ENCODE measurements around the gene GPLD1.
"Not testable (repeated sequence)": the region's sequence is repeated elsewhere in the genome, so short reads cannot be mapped to it uniquely, and the experiment has no call there.

The GPLD1 gene

DNA sequence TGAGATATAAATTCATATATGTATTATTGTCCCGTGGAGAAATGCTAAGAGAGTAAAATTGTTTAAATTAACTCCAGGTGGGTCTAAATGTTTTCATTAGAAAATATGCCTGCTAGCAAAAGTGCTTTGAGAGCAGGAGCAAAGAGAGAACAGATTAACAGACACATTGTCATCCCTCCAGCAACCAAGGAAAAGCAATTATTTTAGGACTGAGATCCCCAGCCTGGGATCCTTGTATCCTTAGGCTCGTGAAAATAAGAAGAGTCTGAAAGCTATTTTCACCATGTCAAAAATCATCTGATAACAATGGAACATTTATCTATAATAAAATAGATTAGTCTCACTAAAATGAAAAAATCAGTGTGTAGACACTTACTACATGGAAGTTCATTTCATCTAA, 98.2 kb downstream of the GPLD1 start:
- FAIRE-seq (no peak), DNase-seq (ENCODE audit: insufficient read length) (no peak)
- TF ChIP-seq TAF1 (IDR thresholded peaks at IDR 0.05; ENCODE audit: borderline replicate concordance, low read depth, low read length) (no peak), POLR2AphosphoS5 (IDR thresholded peaks at IDR 0.05; ENCODE audit: low read depth, low read length) (no peak), POLR2A (IDR thresholded peaks at IDR 0.05; ENCODE audit: low read depth, low read length) (no peak)

- no peak for DNase-seq (ENCODE audit: insufficient read length)
- no peak for FAIRE-seq
- TF ChIP-seq POLR2A (IDR thresholded peaks at IDR 0.05; ENCODE audit: low read depth, low read length), result no peak
- TF ChIP-seq TAF1 (IDR thresholded peaks at IDR 0.05; ENCODE audit: borderline replicate concordance, low read depth, low read length), result no peak
- TF ChIP-seq POLR2AphosphoS5 (IDR thresholded peaks at IDR 0.05; ENCODE audit: low read depth, low read length), result no peak
Measured at GRCh38 chr6:24387818-24388217, 101.6 kb downstream of the GPLD1 start.

DNA sequence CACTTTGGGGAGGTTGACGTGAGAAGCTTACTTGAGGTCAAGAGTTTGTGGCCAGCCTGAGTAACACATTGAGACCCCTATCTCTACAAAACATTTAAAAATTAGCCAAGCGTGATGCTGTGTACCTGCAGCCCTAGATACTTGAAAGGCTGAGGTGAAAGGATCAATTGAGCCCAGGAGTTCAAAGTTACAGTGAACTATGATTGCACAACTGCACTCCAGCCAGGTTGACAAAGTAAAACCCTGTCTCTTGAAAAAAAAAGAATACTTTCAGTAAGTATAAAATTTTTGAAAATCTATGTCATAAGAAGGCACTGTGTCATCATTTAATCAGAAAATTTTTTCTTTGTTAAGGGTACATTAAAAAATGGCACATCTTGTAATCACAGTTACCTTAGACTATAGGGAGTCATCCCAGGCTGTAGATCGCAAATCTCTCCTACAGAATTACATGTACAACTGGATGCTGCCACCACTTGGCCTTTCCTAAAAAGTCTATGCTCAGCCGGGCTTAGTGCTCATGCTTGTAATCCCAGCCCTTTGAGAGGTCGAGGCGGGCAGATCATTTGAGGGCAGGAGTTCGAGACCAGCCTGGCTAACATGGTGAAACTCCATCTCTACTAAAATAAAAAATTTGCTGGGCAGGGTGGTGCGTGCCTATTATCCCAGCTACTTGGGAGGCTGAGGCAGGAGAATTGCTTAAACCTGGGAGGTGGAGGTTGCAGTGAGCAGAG, 103.7 kb downstream of the GPLD1 start:
- DNase-seq (ENCODE audit: insufficient read length), result no peak
- no peak for FAIRE-seq
- TF ChIP-seq POLR2A (IDR thresholded peaks at IDR 0.05; ENCODE audit: low read depth, low read length), result no peak
- no peak for TF ChIP-seq TAF1 (IDR thresholded peaks at IDR 0.05; ENCODE audit: borderline replicate concordance, low read depth, low read length)
- no peak for TF ChIP-seq POLR2AphosphoS5 (IDR thresholded peaks at IDR 0.05; ENCODE audit: low read depth, low read length)

GRCh38 chr6:24384369-24385130, 104.8 kb downstream of the GPLD1 start:
- not testable (repeated sequence) for DNase-seq (ENCODE audit: insufficient read length); FAIRE-seq

- FAIRE-seq, result not testable (repeated sequence)
Measured at GRCh38 chr6:24382891-24383494, 106.4 kb downstream of the GPLD1 start.

DNA sequence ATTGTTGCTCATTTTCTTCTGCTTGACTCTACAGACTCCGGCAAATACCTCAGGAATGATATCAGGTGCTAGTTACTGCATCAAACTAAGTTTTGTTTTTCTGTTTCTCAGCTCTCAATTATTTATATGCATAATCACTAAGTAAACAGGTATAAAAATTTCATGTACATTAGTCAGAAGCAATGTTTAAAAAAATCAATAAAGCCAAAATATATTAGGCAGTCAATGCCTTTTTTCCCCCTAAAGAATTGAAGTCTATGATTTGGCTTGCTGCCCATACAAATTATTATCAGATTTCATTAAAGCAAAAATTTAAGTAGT, 107.2 kb downstream of the GPLD1 start:
- TF ChIP-seq POLR2A (IDR thresholded peaks at IDR 0.05; ENCODE audit: low read depth, low read length) (no peak), POLR2AphosphoS5 (IDR thresholded peaks at IDR 0.05; ENCODE audit: low read depth, low read length) (no peak), TAF1 (IDR thresholded peaks at IDR 0.05; ENCODE audit: borderline replicate concordance, low read depth, low read length) (no peak)
- no peak for FAIRE-seq
- DNase-seq (ENCODE audit: insufficient read length), result no peak

More at GRCh38 chr6:24382891-24383494, 106.4 kb downstream of the GPLD1 start:
- not testable (repeated sequence) for DNase-seq (ENCODE audit: insufficient read length)

DNA sequence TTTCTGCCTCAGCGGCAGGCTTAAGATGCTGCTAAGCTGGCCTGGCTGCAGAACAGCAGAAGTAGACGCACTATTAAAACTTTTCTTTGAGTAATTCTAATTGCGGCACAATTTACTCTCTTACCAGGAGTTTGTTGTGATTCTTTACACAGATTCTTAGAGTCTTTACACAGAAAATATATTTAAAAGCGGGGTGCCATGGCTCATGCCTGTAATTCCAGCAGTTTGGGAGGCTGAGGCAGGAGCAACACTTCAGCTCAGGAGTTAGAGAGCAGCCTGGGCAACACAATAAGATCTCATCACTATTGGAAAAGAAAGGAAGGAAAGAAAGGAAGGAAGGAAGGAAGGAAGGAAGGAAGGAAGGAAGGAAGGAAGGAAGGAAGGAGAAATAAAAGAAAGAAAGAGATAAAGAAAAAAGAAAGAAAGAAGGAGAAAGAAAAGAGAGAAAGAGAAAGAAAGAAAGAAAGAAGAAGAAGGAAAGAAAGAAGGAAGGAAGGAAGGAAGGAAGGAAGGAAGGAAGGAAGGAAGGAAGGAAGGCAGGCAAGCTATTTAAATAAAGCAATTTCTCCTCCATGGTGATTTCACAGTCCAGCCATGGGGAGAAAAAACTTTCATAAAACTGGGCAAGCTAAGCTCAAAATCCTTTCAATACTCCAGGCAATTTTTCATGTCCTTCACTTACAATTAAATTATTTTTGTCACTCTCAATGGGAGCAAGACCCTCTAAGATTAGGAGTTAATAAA, 107.7 kb downstream of the GPLD1 start:
- TF ChIP-seq POLR2A (IDR thresholded peaks at IDR 0.05; ENCODE audit: low read depth, low read length) (no peak), POLR2AphosphoS5 (IDR thresholded peaks at IDR 0.05; ENCODE audit: low read depth, low read length) (no peak), TAF1 (IDR thresholded peaks at IDR 0.05; ENCODE audit: borderline replicate concordance, low read depth, low read length) (no peak)
- no peak for FAIRE-seq

DNA sequence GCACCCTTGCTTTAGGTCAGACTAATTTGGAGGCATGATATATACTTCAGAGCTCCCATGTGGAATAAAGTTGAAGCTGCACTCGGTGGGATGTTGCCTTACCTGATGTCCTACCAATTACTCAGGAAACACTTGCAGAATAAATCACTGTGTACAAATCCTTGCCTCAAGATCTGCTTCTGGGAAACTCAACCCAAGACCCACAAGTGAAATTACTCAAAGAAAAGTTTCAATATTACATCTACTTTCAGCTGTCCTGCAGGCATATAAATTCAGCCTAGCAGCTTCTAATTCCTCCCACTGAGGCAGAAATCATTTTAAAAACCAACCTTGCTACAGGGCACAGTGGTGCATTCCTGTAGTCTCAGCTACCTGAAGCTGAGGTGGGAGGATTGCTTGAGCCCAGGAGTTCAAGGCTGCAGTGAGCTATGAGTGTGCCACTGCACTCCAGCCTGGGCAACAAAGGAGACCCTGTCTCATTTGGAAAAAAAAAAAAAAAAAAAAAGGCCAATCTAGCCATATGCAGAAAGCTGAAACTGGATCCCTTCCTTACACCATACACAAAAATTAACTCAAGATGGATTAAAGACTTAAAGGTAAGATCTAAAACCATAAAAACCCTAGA, 110.8 kb downstream of the GPLD1 start:
- no peak for FAIRE-seq

More for the DNA sequence above, 107.7 kb downstream of the GPLD1 start:
- DNase-seq (ENCODE audit: insufficient read length), result no peak

More for the DNA sequence above, 110.8 kb downstream of the GPLD1 start:
- no peak for DNase-seq (ENCODE audit: insufficient read length)
- TF ChIP-seq POLR2AphosphoS5 (IDR thresholded peaks at IDR 0.05; ENCODE audit: low read depth, low read length), result no peak
- no peak for TF ChIP-seq POLR2A (IDR thresholded peaks at IDR 0.05; ENCODE audit: low read depth, low read length)
- no peak for TF ChIP-seq TAF1 (IDR thresholded peaks at IDR 0.05; ENCODE audit: borderline replicate concordance, low read depth, low read length)
